Measurements from ENCODE around the gene VPS18. TPM values are rescaled to one million over a fixed set of nuclear protein-coding genes. Genes with fewer than 3 reads are reported as not detected.
A peak's percentile ranks its signal among the peaks of the same experiment; 100 is the strongest.

Gene VPS18
- total and polyA plus RNA-seq, 2 experiments from 2014 or later: 5.9 to 42.5 TPM

DNA sequence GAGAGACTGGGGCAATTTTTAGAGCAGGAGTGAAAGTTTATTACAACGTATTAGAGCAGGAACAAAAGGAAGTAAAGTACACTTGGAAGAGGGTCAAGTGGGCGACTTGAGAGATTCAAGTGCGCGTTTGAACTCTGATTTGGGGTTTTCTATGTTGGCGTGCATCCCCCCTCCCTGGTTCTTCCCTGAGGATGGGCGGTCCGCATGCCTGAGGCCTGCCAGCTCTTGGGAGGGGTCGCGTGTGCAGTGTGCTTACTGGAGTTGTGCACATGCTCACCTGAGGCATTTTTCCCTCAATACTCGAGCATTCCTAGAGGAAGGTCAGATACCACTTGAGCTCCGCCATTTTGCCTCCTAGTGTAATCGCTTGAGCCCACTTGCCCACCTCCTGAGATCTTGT lies 48.6 kb downstream of the VPS18 start:
- Histone ChIP-seq H3K27ac (ENCODE audit: low read depth) (no peak overlapping the region), H3K36me3 (ENCODE audit: insufficient read depth) (no peaks in the 10 kb centered on the region), H3K4me2 (peak overlapping the region; percentile 88), H3K4me1 (ENCODE audit: insufficient read depth) (peaks cover 21% of the 10 kb centered on the region), H3K4me3 (peak overlapping the region; percentile 71; the same call in 1 of the 2 replicates), H3K79me2 (replicated peaks; ENCODE audit: insufficient read depth) (no peaks in the 10 kb centered on the region), H3K9me2 (ENCODE audit: insufficient read depth) (no peaks in the 10 kb centered on the region), H2AFZ (peak overlapping the region; percentile 99; the same call in 1 of the 2 replicates), H3F3A (replicated peaks; ENCODE audit: low read depth) (peaks cover 11% of the 10 kb centered on the region), H3K27me3 (ENCODE audit: insufficient read depth) (peaks cover 24% of the 10 kb centered on the region), H4K20me1 (replicated peaks; ENCODE audit: insufficient read depth) (no peaks in the 10 kb centered on the region)
- no peak for TF ChIP-seq EZH2phosphoT487 (IDR thresholded peaks at IDR 0.05; ENCODE audit: unreplicated experiment)
- no peak for TF ChIP-seq NANOG (IDR thresholded peaks at IDR 0.05; ENCODE audit: borderline replicate concordance)
- TF ChIP-seq ZNF331 (CRISPR knock-in tag; IDR thresholded peaks at IDR 0.05; ENCODE audit: low read depth): no peak
- no peak for TF ChIP-seq JUNB (IDR thresholded peaks at IDR 0.05; ENCODE audit: unreplicated experiment)
- no peak for TF ChIP-seq ZNF114 (CRISPR knock-in tag; IDR thresholded peaks at IDR 0.05)
- TF ChIP-seq EZH2 (IDR thresholded peaks at IDR 0.05; ENCODE audit: low read depth, unreplicated experiment): no peak
- TF ChIP-seq POLR2AphosphoS5 (IDR thresholded peaks at IDR 0.05; ENCODE audit: low read depth): no peak
- TF ChIP-seq, protein P1, sequence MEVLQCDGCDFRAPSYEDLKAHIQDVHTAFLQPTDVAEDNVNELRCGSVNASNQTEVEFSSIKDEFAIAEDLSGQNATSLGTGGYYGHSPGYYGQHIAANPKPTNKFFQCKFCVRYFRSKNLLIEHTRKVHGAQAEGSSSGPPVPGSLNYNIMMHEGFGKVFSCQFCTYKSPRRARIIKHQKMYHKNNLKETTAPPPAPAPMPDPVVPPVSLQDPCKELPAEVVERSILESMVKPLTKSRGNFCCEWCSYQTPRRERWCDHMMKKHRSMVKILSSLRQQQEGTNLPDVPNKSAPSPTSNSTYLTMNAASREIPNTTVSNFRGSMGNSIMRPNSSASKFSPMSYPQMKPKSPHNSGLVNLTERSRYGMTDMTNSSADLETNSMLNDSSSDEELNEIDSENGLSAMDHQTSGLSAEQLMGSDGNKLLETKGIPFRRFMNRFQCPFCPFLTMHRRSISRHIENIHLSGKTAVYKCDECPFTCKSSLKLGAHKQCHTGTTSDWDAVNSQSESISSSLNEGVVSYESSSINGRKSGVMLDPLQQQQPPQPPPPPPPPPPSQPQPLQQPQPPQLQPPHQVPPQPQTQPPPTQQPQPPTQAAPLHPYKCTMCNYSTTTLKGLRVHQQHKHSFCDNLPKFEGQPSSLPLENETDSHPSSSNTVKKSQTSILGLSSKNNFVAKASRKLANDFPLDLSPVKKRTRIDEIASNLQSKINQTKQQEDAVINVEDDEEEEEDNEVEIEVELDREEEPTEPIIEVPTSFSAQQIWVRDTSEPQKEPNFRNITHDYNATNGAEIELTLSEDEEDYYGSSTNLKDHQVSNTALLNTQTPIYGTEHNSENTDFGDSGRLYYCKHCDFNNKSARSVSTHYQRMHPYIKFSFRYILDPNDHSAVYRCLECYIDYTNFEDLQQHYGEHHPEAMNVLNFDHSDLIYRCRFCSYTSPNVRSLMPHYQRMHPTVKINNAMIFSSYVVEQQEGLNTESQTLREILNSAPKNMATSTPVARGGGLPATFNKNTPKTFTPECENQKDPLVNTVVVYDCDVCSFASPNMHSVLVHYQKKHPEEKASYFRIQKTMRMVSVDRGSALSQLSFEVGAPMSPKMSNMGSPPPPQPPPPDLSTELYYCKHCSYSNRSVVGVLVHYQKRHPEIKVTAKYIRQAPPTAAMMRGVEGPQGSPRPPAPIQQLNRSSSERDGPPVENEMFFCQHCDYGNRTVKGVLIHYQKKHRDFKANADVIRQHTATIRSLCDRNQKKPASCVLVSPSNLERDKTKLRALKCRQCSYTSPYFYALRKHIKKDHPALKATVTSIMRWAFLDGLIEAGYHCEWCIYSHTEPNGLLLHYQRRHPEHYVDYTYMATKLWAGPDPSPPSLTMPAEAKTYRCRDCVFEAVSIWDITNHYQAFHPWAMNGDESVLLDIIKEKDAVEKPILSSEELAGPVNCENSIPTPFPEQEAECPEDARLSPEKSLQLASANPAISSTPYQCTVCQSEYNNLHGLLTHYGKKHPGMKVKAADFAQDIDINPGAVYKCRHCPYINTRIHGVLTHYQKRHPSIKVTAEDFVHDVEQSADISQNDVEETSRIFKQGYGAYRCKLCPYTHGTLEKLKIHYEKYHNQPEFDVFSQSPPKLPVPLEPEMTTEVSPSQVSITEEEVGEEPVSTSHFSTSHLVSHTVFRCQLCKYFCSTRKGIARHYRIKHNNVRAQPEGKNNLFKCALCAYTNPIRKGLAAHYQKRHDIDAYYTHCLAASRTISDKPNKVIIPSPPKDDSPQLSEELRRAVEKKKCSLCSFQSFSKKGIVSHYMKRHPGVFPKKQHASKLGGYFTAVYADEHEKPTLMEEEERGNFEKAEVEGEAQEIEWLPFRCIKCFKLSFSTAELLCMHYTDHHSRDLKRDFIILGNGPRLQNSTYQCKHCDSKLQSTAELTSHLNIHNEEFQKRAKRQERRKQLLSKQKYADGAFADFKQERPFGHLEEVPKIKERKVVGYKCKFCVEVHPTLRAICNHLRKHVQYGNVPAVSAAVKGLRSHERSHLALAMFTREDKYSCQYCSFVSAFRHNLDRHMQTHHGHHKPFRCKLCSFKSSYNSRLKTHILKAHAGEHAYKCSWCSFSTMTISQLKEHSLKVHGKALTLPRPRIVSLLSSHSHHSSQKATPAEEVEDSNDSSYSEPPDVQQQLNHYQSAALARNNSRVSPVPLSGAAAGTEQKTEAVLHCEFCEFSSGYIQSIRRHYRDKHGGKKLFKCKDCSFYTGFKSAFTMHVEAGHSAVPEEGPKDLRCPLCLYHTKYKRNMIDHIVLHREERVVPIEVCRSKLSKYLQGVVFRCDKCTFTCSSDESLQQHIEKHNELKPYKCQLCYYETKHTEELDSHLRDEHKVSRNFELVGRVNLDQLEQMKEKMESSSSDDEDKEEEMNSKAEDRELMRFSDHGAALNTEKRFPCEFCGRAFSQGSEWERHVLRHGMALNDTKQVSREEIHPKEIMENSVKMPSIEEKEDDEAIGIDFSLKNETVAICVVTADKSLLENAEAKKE (CRISPR knock-in tag; IDR thresholded peaks at IDR 0.05): no peak
- TF ChIP-seq CREB1 (CRISPR knock-in tag; IDR thresholded peaks at IDR 0.05; ENCODE audit: low read depth): no peak
- TF ChIP-seq, protein P2, sequence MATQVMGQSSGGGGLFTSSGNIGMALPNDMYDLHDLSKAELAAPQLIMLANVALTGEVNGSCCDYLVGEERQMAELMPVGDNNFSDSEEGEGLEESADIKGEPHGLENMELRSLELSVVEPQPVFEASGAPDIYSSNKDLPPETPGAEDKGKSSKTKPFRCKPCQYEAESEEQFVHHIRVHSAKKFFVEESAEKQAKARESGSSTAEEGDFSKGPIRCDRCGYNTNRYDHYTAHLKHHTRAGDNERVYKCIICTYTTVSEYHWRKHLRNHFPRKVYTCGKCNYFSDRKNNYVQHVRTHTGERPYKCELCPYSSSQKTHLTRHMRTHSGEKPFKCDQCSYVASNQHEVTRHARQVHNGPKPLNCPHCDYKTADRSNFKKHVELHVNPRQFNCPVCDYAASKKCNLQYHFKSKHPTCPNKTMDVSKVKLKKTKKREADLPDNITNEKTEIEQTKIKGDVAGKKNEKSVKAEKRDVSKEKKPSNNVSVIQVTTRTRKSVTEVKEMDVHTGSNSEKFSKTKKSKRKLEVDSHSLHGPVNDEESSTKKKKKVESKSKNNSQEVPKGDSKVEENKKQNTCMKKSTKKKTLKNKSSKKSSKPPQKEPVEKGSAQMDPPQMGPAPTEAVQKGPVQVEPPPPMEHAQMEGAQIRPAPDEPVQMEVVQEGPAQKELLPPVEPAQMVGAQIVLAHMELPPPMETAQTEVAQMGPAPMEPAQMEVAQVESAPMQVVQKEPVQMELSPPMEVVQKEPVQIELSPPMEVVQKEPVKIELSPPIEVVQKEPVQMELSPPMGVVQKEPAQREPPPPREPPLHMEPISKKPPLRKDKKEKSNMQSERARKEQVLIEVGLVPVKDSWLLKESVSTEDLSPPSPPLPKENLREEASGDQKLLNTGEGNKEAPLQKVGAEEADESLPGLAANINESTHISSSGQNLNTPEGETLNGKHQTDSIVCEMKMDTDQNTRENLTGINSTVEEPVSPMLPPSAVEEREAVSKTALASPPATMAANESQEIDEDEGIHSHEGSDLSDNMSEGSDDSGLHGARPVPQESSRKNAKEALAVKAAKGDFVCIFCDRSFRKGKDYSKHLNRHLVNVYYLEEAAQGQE (IDR thresholded peaks at IDR 0.05; ENCODE audit: unreplicated experiment): no peak
- TF ChIP-seq STAT1 (IDR thresholded peaks at IDR 0.05; ENCODE audit: unreplicated experiment): no peak
- TF ChIP-seq, protein P3, sequence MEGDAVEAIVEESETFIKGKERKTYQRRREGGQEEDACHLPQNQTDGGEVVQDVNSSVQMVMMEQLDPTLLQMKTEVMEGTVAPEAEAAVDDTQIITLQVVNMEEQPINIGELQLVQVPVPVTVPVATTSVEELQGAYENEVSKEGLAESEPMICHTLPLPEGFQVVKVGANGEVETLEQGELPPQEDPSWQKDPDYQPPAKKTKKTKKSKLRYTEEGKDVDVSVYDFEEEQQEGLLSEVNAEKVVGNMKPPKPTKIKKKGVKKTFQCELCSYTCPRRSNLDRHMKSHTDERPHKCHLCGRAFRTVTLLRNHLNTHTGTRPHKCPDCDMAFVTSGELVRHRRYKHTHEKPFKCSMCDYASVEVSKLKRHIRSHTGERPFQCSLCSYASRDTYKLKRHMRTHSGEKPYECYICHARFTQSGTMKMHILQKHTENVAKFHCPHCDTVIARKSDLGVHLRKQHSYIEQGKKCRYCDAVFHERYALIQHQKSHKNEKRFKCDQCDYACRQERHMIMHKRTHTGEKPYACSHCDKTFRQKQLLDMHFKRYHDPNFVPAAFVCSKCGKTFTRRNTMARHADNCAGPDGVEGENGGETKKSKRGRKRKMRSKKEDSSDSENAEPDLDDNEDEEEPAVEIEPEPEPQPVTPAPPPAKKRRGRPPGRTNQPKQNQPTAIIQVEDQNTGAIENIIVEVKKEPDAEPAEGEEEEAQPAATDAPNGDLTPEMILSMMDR (conservative IDR thresholded peaks at IDR 0.05; ENCODE audit: low read depth in 2 of 2): no peak
- TF ChIP-seq, protein P4, sequence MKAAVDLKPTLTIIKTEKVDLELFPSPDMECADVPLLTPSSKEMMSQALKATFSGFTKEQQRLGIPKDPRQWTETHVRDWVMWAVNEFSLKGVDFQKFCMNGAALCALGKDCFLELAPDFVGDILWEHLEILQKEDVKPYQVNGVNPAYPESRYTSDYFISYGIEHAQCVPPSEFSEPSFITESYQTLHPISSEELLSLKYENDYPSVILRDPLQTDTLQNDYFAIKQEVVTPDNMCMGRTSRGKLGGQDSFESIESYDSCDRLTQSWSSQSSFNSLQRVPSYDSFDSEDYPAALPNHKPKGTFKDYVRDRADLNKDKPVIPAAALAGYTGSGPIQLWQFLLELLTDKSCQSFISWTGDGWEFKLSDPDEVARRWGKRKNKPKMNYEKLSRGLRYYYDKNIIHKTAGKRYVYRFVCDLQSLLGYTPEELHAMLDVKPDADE (IDR thresholded peaks at IDR 0.05): no peak
- H3K9me3 Mint-ChIP-seq: no peaks in the 10 kb centered on the region; the same call in 2 of the 3 replicates
- H3K4me3 Mint-ChIP-seq: peak overlapping the region; percentile 64; the same call in 2 of the 3 replicates
- no peak for ATAC-seq
- no peak overlapping the region for H3K27ac Mint-ChIP-seq
- peaks cover 31% of the 10 kb centered on the region for H3K4me1 Mint-ChIP-seq
- no peaks in the 10 kb centered on the region; the same call in 2 of the 3 replicates for H3K36me3 Mint-ChIP-seq (ENCODE audit: low read depth)
- H3K27me3 Mint-ChIP-seq (ENCODE audit: insufficient read depth, low read depth, poor library complexity): peaks cover 32% of the 10 kb centered on the region
- no peak for DNase-seq (ENCODE audit: low spot score)
